Measurements from ENCODE around the gene CDK14.
"Not testable (repeated sequence)": the region's sequence is repeated elsewhere in the genome, so short reads cannot be mapped to it uniquely, and the experiment has no call there.

Gene CDK14

GRCh38 chr7:90763108-90763507 is 167.0 kb downstream of the CDK14 start:
- DNase-seq = no peak

GRCh38 chr7:90764848-90765570 is 168.9 kb downstream of the CDK14 start:
- no peak for DNase-seq

GRCh38 chr7:90766814-90767564 is 170.9 kb downstream of the CDK14 start:
- no peak for DNase-seq

- DNase-seq = no peak
Measured at GRCh38 chr7:90768301-90768700, 172.2 kb downstream of the CDK14 start.

GRCh38 chr7:90769036-90769435 is 172.9 kb downstream of the CDK14 start:
- DNase-seq = no peak

- not testable (repeated sequence) for DNase-seq
Measured at GRCh38 chr7:90769566-90769965, 173.4 kb downstream of the CDK14 start.

- DNase-seq = no peak
Measured at GRCh38 chr7:90771281-90771680, 175.2 kb downstream of the CDK14 start.

GRCh38 chr7:90772410-90772809 is 176.3 kb downstream of the CDK14 start:
- DNase-seq = no peak

- no peak for DNase-seq
Measured at GRCh38 chr7:90773269-90773668, 177.1 kb downstream of the CDK14 start.

GRCh38 chr7:90774706-90775105 is 178.6 kb downstream of the CDK14 start:
- DNase-seq = no peak

- no peak for DNase-seq
Measured at GRCh38 chr7:90775383-90775965, 179.4 kb downstream of the CDK14 start.

- DNase-seq = no peak
Measured at GRCh38 chr7:90777041-90777440, 180.9 kb downstream of the CDK14 start.

- DNase-seq = no peak
Measured at GRCh38 chr7:90777465-90777864, 181.3 kb downstream of the CDK14 start.

GRCh38 chr7:90777886-90778285 is 181.8 kb downstream of the CDK14 start:
- DNase-seq = no peak

GRCh38 chr7:90788052-90788451 is 191.9 kb downstream of the CDK14 start:
- DNase-seq = no peak

- no peak for DNase-seq
Measured at GRCh38 chr7:90789736-90790306, 193.7 kb downstream of the CDK14 start.

GRCh38 chr7:90791596-90791995 is 195.5 kb downstream of the CDK14 start:
- no peak for DNase-seq

GRCh38 chr7:90792301-90792700 is 196.2 kb downstream of the CDK14 start:
- no peak for DNase-seq

GRCh38 chr7:90794234-90794633 is 198.1 kb downstream of the CDK14 start:
- not testable (repeated sequence) for DNase-seq

- no peak for DNase-seq
Measured at GRCh38 chr7:90797596-90797995, 201.5 kb downstream of the CDK14 start.

- DNase-seq = no peak
Measured at GRCh38 chr7:90804370-90804769, 208.2 kb downstream of the CDK14 start.

- not testable (repeated sequence) for DNase-seq
Measured at GRCh38 chr7:90815552-90815951, 219.4 kb downstream of the CDK14 start.

- peak in 1 of 2 experiments; percentile 36 for DNase-seq
Measured at GRCh38 chr7:90816511-90817142, 220.5 kb downstream of the CDK14 start.

Data from SW 1271 (cell line).